NCI-H1417 (cell line): ENCODE measurements around the gene PLD1.
"Not testable (repeated sequence)": the region's sequence is repeated elsewhere in the genome, so short reads cannot be mapped to it uniquely, and the experiment has no call there.

ENCODE experiments used
- DNase-seq, 3 experiments: peaks; one replicate each; lab custom pipeline; 2025; lab: John Stamatoyannopoulos, UW

The PLD1 gene, protein sequence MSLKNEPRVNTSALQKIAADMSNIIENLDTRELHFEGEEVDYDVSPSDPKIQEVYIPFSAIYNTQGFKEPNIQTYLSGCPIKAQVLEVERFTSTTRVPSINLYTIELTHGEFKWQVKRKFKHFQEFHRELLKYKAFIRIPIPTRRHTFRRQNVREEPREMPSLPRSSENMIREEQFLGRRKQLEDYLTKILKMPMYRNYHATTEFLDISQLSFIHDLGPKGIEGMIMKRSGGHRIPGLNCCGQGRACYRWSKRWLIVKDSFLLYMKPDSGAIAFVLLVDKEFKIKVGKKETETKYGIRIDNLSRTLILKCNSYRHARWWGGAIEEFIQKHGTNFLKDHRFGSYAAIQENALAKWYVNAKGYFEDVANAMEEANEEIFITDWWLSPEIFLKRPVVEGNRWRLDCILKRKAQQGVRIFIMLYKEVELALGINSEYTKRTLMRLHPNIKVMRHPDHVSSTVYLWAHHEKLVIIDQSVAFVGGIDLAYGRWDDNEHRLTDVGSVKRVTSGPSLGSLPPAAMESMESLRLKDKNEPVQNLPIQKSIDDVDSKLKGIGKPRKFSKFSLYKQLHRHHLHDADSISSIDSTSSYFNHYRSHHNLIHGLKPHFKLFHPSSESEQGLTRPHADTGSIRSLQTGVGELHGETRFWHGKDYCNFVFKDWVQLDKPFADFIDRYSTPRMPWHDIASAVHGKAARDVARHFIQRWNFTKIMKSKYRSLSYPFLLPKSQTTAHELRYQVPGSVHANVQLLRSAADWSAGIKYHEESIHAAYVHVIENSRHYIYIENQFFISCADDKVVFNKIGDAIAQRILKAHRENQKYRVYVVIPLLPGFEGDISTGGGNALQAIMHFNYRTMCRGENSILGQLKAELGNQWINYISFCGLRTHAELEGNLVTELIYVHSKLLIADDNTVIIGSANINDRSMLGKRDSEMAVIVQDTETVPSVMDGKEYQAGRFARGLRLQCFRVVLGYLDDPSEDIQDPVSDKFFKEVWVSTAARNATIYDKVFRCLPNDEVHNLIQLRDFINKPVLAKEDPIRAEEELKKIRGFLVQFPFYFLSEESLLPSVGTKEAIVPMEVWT

DNA sequence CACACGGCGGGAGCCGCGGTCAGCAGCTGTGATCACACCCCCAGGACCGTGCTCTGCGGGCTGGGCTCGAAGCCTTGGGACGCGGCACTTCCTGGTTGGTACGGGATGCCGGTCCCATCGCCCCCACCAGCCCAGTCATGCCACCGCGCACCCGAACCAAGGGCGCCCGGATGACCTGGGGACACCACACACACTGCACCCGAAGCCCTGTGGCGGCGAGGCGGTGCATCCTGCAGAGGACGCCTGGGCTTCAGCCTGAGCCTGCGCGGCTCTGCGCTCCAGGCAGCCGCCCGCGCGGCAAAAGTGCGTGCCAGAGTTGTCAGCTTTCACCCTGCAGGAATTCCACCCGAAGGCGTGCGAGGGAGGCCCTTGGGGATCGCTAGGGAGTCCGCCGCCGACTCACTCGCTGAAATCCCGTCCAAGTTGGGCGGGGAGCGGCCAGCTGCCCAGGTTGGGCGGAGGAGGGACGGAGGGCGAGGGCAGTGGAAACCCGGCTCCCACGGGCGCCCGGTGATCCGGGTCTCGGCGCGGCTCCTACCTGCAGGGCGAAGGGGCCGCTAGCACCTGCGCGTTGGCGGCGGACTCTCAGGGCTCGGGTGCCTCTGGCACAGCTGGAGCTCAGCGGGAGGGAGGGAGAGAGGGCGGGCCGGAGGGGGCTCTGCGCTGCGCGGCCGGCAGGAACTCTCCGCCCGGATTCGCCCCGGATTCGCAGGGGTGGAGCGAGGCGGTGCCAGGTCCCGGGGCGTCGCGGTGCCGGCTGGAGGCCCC, at the start of gene PLD1:
PLD1 (minus strand) TSS at position 623 of the 768 bp plus-strand sequence. CDS start 72,432 bp downstream, outside the sequence.
- peak; percentile 54 to 96 (median 96) for DNase-seq

DNA sequence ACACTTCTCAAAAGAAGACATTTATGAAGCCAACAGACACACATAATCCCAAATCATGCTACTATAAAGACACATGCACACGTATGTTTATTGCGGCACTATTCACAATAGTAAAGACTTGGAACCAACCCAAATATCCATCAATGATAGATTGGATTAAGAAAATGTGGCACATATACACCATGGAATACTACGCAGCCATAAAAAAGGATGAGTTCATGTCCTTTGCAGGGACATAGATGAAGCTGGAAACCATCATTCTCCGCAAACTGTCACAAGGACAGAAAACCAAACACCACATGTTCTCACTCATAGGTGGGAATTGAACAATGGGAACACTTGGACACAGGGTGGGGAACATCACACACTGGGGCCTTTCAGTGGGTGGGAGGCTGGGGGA, 48.5 kb upstream of the PLD1 start:
- not testable (repeated sequence) for DNase-seq

DNA sequence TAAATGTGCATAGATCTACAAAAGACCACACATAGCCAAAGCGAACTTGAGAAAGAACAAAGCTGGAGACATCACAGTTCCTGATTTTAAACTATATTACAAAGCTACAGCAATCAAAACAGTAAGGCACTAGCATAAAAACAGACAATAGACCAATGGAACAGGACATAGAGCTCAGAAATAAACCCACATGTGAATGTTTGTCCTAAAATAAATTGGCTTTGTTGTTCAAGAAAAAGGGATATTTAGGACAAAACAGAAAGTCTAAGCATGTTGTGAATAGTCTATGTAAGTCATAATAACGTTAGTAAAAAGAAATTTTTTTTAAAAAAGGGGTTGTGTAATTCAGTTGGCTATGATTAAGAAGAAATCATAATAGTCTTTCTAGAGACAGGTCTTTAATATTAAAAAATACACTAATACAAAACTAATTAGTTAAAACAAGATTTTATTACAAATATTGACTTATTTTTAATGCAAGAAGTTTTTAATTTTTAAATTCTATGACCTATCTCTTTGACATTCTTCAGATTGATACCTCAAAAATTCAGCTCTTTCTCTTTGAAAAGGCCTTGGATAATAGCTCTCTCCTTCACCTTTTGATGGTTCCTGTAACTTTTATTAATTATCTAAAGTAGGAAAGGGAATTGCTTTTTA, 44.5 kb upstream of the PLD1 start:
- DNase-seq, result peak in 1 of 3 experiments; percentile 5

DNA sequence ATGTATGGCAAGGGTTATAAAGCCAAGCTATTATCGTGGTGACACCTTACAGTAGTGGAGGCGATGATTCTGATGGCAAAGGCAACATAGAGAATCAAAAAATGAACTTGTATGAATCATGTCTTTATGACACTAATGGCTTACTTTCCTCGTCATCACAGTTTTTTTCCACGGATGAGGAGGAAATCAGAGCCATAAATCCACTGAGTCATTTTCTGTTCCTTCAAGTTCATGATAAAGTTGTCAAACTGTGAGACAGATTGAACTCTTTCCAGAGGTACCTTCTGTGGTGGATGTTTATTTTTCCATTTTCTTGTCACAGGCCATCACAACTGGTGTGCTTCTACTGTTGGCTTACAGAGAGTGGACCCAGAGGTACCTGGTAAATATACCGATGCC, 41.4 kb upstream of the PLD1 start:
- DNase-seq, result no peak

DNA sequence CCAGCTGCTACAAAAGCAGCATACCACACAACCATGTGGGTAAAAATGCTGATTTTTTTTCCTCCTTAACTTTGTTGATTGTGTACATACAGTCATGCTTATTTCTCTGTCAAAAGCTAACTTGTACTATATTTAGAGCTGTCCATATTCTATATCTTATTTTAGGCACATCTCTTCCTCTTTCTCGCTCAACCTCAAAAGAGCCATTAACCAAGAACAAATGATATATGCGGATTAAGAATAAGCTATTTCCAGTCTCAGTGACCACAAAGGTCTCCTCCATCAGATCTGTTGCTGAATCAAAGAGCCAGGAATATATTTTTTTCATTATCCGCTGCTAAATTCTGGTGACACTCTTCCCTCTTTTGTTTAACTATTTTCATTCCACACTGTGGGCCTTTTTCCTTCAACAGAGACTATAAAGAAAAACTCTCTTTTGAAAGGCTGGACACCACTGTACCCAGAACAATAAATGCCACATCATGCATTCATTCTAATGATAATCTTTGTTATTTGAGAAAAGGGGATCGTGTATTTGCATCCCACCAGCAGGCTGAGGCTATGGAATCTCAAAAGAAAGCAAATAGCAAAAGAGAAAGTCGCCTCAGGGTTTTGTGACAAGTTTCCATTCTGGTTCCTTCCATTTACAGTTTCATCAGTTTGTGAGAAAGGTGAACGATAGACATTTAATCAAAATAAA, 40.8 kb upstream of the PLD1 start:
- no peak for DNase-seq

DNA sequence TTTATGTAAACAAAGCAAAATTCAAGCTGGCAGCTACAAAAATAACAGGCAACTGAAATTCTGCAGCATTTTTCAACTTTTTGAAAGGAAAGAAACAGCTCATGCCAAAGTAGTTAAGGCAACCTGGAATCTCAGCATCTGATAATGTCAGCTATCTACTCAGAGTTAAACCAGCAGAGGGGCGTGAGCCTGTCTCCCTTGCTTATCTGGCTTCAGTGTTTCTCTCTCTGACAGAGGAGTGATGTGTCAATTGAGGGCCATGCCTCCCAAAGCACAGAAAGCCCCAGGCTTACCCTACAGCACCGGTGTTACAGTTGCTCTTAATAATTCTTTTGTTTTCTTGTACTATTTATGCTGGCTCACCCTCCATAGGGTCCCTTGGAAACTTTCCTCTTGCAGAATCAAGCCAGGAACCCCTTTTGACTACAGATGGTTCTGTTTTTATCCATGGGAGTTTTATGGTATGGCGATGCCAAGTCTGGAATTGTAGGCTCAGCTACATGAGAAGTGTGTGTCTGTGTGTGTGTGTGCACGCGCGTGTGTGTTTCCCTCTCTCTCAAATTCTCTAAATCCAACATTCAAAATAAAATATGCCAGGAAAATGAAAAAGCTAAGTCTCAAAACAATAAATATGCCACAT, 40.2 kb upstream of the PLD1 start:
- no peak for DNase-seq

DNA sequence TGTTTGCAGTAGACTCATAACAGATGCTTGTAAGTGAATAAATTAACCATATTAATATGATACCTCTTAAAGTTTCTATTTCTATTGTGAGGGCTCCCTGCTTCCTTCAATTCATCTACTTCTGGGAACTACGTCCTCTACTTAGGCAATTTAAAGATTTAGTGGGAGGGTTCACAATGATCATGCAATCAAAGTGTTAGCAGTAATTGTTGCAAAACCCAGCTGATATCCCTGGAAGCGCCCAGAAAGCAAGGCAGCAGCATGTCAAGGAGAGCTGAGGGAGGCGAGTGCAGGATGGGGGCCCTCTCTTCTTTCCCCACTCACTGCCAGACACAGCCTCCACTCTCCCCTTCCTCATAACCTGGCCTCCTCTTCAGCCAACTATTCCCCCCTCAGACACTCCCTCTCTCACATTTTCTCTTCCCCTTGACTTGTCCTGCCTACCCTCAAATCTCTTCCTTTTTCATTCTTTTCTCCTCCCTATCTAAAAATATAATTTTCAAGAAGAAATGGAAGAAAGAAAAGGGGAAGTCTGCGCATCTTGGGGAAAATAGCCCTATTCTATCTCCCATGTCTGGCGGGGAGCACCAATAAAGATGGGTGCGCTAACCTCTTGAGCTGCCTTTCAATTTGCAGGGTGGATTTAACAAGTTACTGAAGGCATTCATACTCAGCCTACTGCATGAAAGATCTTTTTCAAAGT, 39.5 kb upstream of the PLD1 start:
- DNase-seq, result no peak

DNA sequence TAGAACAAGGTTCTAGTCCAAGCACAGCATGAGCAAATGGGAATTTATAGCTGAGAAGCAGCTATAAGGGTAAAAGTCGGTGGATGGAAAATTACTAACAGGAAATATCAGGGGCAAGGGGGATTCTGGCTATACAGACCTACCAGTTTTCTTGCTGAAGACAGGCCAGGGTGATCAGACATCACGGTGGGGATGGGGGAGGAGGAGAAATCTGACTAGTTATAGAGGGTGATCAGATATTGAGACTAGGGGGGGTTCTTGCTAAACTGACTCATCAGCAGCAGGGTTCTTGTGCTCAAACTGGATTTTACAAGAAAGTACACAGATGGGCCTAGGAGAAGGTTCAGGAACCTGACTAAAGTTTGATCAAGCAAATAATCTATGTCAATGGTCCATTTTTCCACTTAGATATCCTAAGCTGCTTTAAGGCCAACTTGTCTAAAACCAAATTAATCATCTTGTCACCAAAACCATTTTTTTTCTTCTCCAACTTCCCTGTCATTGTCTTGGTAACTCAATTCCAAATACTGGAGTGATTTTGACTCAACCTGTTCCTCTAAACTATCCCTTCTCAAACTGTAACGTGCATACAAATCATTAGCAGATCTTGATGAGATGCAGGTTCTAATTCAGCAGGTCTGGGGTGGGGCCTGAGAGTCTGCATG, 37.4 kb upstream of the PLD1 start:
- no peak for DNase-seq

DNA sequence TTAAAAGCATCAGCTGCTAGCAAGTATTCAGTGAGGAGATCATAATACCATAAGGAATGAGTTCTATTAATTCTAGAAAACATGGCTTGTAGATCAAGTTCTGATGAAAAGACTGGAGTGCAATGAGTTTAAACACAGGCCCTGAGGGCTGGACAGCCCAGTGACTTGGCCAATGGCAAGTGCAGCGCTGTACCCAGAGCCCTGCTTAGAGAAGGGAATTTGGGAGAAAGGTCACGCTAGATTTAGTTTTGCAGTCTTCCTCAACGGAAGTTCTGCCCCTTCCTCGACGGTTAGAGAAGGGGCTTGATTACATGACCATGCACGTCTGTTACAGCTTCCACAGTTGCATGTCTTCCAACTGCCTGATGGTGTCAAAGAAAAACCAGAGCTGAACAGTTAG, 36.9 kb upstream of the PLD1 start:
- no peak for DNase-seq

DNA sequence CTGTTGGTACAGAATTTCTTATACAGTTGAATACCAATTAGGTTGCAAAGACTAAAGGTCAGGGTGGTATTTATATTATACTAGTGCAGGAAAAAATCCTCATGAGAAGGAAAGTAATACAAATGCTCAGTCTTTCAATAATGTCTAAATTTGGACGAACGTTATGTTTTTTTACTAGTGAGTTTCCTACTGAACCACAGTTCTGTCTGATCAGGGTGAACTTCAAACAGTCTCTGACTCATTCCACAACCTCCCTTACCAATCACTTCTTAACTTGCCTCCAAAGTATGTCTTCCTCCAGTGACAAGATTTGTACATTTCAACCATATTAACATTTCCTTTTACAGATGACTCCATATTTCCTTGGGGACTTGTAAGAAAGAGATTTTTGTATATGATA, 36.3 kb upstream of the PLD1 start:
- DNase-seq, result no peak

DNA sequence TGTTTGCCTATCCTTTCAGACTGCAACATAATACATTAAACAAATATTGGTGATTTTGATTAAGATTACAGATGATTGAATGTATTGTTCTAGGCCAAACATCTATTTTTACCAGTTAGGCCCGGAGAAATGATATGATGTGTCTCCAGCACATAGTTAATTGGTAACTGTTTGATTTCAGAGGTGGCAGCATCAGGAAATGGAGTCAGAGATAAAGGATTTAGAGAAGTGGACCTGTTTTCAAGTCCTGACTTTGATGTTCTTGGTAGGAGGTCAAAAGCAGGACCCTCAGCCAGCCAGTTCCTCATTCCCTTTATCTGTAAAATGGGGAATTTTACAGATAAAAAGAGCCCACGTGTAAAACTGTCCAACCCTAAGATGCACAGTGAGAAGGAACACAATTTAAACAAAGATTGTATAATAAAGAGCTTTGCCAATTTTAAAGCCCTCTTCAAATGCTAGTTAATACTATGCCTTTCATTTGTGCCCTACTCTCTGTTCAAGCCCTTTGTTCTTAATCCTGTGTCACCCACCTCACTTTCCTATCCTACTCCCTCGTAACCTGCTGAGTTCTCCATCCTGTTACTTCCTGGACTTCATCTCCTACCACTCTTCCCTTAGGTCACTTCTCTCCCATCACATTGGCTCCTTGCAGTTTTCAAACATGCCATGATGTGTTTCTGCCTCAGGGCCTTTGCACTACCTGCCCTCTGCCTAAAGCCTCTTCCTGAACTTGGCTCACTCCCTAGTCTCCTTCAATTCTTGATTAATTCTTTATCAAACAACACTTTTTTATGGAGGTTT, 35.4 kb upstream of the PLD1 start:
- no peak for DNase-seq

DNA sequence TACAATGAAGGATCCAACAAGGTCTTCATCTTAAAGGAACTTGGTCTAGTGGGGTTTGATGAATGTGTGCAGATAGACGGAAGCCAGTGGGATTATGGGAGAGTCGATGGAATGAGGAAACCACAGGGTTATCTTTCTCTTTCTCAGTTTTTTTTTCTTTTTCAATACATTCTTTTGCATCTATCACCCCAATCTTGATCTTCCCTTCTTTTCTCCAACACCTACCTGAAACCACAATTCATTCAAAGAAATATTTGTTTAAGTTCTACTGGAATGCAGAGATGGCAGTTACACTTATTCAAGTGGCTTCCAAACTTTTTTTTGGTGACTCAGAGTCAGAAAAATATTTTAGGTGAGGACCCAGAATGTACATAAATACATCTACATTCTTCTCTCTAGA, 34.6 kb upstream of the PLD1 start:
- no peak for DNase-seq

DNA sequence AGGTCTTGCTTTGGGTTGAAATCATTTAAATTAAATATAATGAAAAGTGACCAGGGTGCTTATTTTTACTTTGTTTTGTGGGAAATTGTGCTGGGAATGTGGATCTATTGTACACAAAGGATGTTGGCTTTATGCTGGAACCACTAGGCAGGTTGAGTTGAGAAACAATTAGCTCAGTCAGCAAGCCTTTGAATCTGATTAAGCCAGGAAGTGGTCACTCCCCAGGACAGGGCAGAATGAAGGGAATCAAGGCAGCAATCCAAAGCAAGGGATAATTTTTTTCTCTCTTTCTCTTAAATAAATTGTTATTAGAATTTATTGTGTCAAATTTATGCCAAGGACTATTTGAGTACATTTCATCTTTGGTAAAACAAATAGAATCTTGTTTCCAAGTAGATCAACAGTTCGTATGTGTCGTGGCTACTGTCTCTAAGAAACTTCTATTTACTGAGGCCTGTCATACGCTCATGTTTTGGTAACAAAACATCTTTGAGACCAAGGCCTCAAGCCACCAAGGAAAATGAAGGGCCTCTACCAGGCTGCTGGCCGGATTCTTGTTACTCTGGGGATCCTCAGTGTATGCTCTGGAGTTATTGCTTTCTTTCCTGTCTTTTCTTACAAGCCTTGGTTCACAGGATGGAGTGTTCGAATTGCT, 32.7 kb upstream of the PLD1 start, which contains the start of gene TMEM212:
TMEM212 (plus strand) TSS at position 486 of the 655 bp plus-strand sequence; CDS start at position 521, 35 bp downstream.
- peak in 1 of 3 experiments; percentile 24 for DNase-seq

DNA sequence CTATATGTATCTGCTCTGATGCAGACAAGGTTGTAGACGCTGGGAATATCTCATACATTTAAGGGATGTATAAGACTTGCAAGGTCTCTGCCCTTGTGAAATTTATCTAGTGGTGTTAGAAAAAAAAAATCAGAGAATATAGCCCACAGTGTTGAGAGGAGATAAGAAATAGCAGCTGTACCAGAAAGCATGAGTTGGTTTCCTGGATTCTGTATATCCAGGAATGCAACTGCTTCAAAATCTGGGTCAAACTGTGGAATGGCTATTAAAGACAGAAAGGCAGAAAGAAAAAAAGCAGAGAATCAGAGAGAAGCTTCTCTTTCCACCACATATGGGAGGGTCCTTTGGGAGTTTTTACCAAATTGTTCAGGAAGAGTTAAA, 31.3 kb upstream of the PLD1 start:
- no peak for DNase-seq

DNA sequence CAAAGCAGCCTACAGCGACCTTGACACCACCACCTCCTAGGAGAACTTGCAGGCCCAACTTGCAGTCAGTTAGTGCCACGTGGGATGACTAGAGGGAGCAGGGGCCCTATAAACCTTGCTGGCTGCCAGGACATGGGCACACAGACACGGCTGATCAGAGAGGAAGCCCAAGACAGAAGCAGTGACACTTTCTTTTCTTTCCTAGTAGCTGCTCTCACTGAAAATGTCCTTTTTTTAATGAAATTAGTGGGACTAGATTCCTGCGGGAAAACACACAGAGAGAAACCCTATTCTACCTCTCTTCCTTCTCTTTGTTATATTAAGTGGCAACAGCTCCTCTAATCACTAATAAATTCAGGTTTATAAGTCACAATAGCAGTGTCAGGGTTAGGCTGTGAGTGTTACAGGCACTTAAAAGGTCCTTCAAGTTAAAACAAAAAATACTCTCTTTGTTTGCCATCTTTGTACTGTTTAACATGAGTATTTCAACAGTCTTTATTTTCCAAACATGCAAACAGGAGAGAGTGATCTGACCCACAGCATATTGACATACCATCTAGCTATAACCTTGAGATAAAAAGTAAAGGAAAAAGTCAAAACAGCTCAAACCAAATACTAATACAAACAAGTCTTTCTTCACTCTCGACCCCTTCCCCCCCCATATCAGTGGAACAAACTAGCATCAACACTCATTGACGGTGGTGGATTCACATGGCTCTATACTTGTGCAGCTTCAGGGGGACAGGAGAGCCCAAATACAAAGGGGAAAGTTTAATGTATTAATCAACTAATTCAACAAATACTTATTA, 30.7 kb upstream of the PLD1 start:
- DNase-seq, result no peak

DNA sequence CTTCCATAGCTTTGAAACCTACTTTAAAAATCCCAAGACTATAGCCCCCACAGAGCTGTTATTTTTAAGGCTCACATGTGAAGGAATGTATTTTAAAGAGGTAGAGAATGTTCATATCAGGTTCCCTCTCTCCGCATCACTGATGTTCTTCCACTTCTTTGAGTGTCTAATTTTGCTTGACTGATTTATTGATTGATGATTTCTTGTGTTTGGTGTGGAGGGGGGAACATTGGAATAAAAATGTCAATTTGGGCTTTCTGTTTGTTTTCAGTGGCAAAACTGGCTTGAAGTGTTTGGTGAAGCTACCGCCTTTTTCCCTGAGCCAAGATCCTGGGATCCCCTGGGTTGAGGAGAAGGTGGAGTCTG, 30.1 kb upstream of the PLD1 start:
- DNase-seq, result no peak

DNA sequence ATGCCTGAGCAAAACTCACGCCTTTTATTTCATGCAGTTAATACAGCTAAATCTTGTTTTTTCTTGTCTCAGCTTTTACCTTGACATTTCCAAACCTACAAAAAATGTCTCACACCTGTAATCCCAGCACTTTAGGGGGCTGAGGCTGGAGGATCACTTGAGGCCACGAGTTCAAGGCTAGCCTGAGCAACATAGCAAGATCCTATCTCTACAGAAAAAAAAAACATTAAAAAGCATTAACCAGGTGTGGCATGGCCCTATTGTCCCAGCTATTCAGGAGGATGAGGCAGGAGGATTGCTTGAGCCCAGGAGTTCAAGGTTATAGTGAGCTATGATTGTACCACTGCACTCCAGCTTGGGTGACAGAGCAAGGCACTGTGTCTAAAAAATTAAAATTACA, 29.0 kb upstream of the PLD1 start:
- no peak for DNase-seq
